ENCODE measurements around the gene PRKG2. TPM values are rescaled to one million over a fixed set of nuclear protein-coding genes. Genes with fewer than 3 reads are reported as not detected.
"Not testable (repeated sequence)": the region's sequence is repeated elsewhere in the genome, so short reads cannot be mapped to it uniquely, and the experiment has no call there.

Gene PRKG2, protein sequence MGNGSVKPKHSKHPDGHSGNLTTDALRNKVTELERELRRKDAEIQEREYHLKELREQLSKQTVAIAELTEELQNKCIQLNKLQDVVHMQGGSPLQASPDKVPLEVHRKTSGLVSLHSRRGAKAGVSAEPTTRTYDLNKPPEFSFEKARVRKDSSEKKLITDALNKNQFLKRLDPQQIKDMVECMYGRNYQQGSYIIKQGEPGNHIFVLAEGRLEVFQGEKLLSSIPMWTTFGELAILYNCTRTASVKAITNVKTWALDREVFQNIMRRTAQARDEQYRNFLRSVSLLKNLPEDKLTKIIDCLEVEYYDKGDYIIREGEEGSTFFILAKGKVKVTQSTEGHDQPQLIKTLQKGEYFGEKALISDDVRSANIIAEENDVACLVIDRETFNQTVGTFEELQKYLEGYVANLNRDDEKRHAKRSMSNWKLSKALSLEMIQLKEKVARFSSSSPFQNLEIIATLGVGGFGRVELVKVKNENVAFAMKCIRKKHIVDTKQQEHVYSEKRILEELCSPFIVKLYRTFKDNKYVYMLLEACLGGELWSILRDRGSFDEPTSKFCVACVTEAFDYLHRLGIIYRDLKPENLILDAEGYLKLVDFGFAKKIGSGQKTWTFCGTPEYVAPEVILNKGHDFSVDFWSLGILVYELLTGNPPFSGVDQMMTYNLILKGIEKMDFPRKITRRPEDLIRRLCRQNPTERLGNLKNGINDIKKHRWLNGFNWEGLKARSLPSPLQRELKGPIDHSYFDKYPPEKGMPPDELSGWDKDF
- 0.32 TPM in 1 of 2 replicates, not detected in the other for total RNA-seq
- not detected for polyA plus RNA-seq (2012)

DNA sequence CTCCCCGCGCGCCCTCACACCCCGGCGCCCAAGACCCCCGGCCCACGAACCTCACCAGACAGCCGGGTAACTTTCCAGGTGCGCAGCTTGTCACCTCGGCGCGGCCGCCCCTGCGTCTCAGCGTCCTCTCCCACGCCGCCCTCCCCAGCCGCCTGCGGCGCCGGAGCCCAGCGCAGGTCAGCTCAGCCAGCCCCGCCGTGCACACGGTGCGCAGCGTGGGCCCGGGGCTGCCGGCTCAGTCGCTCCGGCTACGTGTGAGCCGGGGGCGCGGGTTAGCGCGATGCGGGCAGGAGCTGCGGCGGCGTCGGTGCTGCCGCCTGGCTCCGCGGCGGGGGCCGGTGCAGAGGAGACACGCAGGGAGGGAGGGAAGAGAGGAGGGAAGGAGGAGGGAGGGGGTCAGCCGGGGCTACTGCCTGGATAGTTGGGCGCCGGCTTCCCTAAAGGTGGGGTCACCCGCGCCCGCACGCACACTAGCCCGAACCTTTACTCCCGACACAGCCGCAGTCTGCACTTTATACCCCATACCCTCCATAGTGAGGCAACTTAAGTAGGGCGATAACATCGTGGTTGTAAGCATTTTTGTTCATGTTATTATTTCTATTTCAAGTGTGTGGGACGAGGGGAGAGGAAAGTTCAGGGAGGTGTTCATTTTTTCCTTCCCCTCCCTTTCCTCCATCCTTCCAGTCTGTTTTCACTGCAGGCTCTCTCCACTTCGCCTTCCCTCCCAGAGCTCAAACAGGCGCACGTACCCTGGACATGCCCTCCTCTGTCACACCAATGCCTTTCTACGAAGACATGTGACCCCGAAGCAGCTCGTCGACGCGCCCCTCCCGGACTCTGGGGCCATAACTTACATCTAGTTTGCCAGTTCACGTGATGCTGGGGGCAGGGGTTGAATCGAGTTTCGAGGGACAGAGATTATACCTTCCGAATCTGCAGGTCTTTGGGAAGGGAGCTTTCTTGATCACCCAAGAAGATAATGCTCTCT is at the start of gene PRKG2:
PRKG2 (minus strand) TSS at position 342 of the 988 bp plus-strand sequence. CDS start 10,175 bp downstream, outside the sequence.
- peak; percentile 26 for DNase-seq (ENCODE audit: low read depth)

DNA sequence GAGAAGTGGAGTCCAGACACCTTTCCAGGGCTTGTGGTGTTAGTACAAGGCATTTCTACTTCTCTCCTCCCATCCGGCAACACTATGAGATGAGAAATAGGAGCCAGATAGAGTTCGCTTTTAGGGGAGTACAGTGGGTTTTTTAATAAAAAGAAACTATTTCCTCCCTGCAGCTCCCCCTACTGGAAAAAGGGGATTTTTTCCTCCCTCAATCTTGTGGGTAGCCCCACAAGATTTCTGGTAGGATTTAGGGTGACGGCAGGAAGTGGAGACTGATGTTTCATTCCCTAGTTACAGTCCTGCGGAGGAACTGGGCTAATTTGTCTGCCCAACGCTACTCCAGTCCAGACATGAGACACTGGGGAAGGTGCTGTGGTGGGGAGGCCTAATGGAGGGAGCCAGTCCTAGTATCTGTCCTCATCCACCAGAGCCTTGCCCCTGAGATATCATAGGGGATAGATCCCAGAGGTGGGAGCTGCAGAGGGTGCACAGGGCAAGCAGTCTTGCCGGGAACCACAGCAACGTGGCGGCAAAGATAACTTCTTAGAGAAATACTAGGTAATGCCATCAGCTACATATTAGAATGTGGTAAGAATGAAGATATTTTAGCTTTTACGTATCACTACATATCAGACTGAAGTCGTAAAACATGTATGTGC is 45.5 kb upstream of the PRKG2 start:
- DNase-seq (ENCODE audit: low read depth): no peak

DNA sequence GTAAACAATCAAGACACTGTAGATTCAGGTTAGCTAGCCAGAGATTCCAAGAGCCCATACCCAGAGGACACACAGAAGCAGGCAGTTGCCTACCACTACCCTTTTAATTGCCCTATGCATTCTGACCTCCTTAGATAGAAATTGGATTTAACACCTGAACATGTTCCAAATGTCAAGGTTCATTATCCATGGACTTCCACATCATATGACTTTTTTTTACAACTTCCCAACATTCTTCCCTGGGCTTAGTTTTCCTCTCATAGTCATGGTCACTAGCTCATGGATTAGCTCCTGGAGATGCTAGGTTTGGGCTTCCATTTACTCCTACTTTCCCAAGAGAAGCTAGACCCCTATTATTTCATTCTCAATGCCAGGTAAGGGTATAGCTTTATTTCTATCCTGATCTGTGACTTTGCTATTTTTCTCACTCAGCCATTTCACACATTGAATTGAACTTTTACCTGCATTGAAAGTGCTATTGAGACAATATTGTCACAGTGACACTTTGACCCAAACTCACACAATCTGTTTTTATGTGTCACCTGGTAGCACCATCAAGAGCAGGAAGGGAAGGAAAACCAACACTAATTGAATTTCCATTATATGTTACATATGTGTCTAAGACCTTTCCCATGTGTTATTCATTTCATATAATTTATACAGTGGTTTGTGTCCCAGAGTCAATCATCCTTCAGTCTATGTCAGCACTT is 44.0 kb upstream of the PRKG2 start:
- DNase-seq (ENCODE audit: low read depth): no peak

DNA sequence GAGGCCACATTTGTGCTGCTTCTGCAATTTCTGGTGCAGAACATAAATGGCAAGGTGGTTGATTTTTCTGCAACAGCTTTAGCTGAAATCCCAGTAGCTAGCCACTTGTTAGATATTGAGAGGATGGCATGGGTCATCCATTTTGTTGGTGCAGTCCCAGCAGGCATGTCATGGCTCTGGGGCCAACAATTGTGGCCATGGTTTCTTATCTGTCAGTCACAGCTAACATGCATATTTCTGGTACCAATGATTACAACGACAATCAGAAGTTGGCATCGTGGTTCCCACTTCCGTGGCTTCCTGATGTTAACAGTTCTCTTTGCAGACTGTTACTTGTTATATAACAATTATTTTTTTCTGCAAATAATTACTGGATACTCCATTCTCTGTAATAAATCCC is 42.8 kb upstream of the PRKG2 start:
- DNase-seq (ENCODE audit: low read depth): no peak

DNA sequence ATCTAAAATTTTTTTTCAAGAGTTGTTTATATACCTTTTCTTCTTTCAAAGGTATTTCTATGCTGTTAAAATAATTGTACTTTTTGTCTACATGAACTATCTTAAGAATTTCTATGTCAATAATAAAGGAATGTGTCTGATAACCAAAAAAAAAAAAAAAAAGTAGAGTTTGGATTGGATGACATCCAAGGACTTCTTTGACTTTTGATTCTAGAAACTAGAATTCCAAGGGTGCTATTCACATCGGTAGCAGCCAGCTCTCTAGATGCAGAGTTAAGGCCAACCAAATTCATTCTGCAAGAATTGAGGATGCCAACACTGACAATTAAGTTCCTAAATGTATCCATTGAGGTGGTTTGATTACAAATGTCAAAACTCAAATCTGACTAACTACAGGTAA is 42.0 kb upstream of the PRKG2 start:
- no peak for DNase-seq (ENCODE audit: low read depth)

DNA sequence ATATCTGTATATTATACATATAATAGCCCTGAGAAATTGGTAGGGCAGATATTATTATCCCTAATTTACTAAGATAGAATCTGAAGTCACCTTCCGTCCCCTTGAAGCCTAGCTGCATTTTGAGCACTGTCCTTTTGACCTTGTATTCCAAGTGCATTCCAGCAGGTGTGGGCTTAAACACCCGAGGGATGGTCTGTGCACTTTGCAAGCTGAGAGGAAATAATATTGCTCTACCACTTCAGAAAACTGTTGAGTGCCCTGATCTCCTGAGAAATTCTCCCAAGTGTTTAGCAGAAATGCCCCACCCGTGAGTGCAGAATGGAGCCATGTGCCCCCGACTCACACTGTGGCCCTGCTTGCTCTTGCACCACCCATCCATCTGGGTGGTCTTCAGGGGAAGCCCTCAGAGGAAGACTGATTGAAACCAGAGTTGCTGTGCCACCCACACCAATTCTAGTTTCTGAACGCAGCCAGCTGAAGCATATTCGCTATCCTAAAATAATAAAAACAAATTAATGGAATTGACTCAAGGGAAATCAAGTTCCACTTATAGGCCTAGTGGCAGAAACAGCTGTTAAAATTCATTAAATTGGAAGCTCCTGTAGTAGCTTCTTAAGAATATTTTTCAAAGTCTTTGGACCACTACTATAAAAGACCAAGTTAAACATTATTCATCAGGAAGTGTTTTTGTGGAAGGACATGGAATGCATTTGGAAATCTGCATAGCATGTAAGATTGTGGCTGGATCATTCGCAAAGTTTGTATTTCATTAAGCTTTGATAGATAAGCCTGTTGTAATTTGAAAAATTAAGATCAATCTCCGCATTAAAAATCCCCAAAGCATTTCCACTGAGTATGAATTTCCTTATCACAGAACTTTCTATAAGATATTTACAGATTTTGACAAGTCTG is 41.3 kb upstream of the PRKG2 start:
- DNase-seq (ENCODE audit: low read depth): peak; percentile 12

DNA sequence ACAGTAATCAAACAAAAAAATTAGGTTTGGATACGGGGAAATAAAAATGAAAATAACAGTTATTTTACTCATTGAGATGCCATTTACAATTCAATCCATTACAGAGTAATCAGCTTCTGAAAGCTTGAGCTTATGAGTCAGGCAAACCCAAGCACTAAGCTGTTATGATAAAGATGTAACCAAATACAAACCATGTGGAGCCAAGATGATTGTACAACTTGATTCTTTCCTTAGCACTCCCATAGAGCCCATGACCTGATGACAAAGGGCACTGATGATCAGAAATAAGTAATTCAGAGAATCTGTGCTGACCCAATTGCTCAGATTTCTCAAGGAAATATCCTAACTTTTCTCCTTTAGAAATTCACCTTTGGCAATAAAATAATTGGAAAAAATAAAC is 40.5 kb upstream of the PRKG2 start:
- DNase-seq (ENCODE audit: low read depth): peak; percentile 11

DNA sequence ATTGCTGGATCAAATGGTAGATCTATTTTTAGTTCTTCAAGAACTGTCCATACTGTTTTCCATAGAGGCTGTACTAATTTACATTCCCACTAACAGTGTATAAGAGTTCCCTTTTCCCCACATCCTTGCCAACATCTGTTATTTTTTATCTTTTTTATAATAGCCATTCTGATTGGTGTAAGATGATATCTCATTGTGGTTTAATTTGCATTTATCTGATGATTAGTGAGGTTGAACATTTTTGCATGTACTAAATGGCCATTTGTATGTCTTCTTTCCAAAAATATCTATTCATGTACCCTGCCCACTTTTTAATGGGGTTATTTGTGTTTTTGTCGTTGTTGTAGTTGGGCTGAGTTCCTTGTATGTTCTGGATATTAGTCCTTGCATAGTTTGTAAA is 35.4 kb upstream of the PRKG2 start:
- no peak for DNase-seq (ENCODE audit: low read depth)

DNA sequence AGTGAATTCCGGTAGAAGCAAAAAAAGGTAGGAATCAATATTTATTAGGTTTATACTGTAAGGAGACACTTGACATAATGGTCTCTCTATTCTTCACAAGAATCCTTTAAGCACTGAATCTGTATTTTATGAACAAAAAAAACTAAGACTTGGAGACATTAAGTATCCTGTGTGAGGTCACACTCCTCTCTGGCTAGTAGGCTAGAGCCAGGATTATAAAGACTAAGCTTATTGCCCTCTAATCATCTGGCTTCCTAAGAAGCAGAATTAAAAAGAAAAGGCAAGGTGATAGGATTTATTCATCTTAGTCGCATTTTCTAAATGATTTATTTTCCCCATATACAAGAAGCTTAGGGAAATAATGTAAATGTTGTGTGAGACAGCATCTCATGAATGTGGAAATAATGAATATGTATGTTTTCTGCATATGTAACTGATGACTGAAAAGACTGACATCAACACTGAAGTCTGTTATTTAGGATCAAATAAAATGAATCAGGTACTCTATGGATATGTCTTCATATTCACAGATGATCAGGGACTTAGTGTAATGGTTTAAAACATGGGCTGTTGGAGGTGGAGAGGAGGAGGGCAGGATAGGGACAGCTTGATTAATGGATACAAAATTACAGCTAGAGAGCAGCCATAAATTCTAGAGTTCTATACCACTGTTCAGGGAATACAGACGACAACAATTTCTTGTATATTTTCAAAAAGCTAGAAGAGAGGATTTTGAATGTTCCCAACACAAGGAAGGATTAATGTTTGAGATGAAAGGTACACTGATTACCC is 30.4 kb upstream of the PRKG2 start:
- no peak for DNase-seq (ENCODE audit: low read depth)

DNA sequence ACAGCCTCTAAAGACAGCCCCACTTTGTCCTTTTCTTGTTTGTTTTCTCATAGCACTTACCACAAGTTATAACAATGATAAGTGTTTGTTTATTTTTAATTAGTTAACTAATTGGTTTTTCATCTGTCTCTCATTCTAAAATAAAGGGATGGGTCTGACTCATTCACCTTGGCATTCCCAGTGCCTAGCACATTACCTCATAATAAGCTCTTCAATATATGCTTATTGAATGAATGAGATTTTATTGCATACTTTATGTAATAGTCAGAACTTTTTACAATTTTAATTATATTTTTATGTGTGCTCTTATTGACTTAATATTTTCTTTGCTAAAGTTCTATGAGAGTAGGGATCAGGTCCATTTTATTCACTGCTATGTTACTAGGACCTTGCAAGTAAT is 22.8 kb upstream of the PRKG2 start:
- no peak for DNase-seq (ENCODE audit: low read depth)

DNA sequence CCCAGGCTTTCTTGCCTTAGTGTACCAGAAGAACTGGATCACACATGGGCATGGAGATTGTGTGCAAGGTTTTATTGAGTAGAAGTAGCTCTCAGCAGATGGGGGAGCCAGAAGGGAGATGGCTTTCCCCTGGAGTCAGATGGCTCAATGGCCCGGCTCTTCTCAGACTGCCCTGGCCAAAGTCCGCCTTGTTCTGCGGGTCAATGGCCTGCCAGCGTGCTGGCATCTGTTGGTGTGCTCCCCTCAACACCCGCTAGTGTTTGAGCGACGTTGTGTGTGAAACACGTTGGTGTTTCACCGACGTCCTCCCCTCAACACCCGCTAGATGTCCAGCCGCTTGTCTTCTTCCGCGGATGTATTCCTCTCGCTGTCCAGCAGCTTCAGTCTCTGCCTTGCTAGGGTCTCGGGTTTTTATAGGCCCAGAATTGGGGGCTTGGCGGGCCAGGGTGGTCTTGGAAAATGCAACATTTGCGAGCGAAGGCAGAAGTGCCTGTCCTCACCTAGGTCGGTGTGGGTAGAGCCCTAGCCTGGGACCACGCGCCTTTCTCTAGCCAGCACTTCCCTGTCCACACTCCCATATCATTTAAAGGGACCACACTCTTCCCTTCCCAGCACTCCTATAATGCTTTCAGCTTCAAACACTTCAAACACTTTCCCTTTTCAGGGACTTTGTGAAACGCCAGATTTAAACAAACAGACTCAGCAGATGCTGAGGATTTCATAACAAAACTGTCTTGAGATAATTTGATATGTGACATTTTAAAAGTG is 21.1 kb upstream of the PRKG2 start:
- DNase-seq (ENCODE audit: low read depth): no peak

DNA sequence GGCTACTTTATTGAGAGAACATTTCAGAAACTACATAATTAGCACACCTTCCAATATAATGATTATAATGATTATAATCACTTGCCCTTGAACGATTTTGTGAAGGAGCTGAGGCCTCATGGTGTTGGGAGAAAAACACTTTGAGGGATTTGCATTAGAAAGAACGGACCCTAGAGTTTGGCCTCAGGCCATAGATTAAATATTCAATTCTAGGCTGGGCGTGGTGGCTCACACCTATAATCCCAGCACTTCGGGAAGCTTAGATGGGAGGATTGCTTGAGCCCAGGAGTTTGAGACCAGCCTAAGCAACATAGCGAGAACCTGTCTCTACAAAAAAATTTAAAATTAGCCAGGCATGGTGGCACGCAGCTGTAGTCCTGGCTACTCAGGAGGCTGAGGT is 12.9 kb upstream of the PRKG2 start:
- DNase-seq (ENCODE audit: low read depth): no peak

DNA sequence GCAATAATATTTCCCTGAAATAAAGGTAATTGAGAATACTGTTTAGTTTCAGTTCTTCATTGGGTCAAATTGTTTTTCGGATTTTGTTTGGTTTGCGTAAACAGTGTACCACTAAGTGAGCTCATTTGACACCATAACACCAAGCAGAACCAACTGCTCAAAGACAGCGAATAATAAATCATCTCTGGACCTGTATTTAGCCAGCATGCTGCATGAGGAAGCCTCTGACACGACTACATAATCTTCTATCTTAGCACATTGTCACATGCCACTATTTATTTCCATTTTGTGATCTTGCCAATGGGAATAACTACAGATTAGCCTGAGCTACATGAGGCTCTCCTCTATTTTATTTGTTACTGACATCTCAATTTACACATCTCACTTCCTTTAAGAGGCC is 12.1 kb upstream of the PRKG2 start:
- peak; percentile 57 for DNase-seq (ENCODE audit: low read depth)

DNA sequence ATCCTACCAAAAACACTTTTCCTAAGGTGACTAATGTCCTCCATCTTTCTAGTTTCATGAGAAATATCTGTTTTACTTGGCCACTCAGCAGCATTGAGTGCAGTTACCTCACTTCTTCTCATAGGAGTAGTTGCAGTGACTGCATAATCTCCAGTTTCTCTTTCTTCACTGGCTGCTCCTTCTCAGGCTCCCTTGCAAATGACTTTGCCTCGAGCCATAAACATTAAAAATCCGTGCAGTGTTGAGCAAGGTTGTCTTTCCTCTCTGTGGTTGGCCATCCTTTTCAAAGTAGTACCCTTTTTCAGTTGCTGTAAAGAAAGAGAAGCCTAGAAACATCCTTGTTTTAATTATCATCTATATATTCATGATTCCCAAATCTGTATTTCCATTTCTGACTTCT is 10.2 kb upstream of the PRKG2 start:
- DNase-seq (ENCODE audit: low read depth): no peak

DNA sequence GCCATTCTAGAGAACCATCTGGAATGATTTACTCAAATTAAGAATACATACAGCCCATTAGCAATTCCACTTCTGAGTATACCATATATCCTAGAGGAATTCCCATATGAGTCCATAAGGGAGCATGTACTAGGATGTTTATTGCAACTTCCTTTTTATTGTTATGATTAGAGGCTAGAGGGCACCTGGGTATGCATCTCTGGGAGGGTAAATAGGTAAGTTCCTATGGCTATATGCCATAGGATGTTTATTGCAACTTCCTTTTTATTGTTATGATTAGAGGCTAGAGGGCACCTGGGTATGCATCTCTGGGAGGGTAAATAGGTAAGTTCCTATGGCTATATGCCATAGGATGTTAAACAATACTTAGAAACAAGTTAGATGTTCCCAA is 7.1 kb upstream of the PRKG2 start:
- not testable (repeated sequence) for DNase-seq (ENCODE audit: low read depth)

DNA sequence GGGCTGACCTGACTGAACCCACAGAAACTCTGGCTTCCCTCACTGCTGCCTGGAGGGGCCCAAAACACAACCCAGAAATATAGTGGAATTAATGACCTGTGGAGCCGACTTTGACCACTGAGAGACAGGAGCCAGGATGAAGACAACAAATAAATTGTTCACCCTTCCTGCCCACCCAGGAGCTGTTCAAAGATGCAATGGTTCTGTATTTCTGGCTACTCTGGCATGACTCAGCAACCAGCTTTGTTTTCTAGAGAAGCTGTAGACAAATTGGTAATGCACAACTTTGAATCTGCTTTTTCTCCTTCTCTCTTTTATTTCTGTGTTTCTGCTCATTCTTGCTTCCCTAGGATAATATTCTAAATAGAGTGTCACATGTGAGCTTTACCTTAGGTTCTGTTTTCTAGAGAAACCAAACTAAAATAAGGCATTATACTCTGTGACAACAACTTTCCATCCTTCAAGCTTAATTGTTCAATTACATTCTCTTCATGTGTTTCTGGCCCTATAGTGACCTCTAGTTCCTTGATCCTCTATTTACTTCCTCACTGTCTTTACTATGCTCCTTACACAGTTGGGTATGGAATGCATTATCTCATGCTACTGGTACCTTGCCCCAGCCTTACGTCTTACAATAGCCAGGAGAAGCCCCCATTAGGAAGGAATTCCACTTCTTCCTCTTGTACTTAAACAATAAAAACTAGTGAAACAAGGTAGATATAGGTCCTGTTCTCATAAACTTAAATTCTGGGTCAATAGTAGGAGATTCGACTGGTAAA is 6.5 kb upstream of the PRKG2 start:
- DNase-seq (ENCODE audit: low read depth): peak; percentile 27

DNA sequence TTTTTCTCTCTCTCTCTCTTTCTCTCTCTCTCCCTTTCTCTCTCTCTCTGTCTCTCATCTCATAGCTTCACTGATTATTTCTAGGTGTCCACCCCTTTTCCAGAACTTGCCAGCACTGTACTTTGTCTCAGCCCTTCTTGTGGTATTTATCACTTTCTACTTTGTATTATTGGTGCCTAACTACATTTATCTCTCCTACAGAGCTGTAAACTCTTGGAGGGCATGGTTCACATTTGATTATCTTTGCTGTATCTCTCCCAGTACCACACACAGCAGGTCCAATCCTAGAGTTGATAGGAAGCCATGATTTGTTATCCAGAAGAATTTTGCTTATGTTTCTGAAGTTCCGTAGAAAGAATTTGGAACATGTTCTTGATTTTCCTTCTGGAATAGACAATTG is 5.2 kb upstream of the PRKG2 start:
- DNase-seq (ENCODE audit: low read depth): no peak
